ENCODE results near the gene PLEKHG4.

PLEKHG4 gene

GRCh38 chr16:67279296-67280089 lies at the start of gene PLEKHG4:
TSS of gene PLEKHG4 (plus strand) at chr16:67279532. CDS start at chr16:67280045, 513 bp downstream.
- Histone ChIP-seq H3K4me2 (ENCODE audit: low read depth, low read length, poor library complexity, severe bottlenecking) (peak within 1 kb of the TSS; percentile 62), H3K27me3 (ENCODE audit: low read length) (no peaks in the 10 kb centered on the region), H3K27ac (ENCODE audit: low read depth, low read length) (no peak within 1 kb of the TSS), H3K9ac (ENCODE audit: low read length) (peak within 1 kb of the TSS; percentile 60), H3K36me3 (ENCODE audit: low read length) (no peaks in the 10 kb centered on the region), H3K9me2 (replicated peaks; ENCODE audit: insufficient read depth, low read length) (no peaks in the 10 kb centered on the region), H4K20me1 (ENCODE audit: low read depth, low read length) (no peaks in the 10 kb centered on the region), H2AFZ (ENCODE audit: low read depth, low read length, severe bottlenecking) (peak within 1 kb of the TSS; percentile 78), H3K9me3 (ENCODE audit: insufficient read depth, low read length) (no peaks in the 10 kb centered on the region), H3F3A (ENCODE audit: insufficient read depth) (no peaks in the 10 kb centered on the region), H3K4me3 (ENCODE audit: insufficient read depth, low read length, poor library complexity, severe bottlenecking) (peak within 1 kb of the TSS; percentile 53), H3K79me2 (ENCODE audit: insufficient read depth, low read length) (no peaks in the 10 kb centered on the region)
- TF ChIP-seq CTCF (IDR thresholded peaks at IDR 0.05; ENCODE audit: insufficient read depth, low read length, poor library complexity, severe bottlenecking) (peak; percentile 54), EZH2phosphoT487 (conservative IDR thresholded peaks at IDR 0.05; ENCODE audit: low read length) (no peak)

GRCh38 chr16:67229906-67230808 lies 49.2 kb upstream of the PLEKHG4 start:
- no peak overlapping the region for H3K4me2 ChIP-seq (ENCODE audit: low read depth, low read length, poor library complexity, severe bottlenecking)
- peaks cover 11% of the 10 kb centered on the region for H3K79me2 ChIP-seq (ENCODE audit: insufficient read depth, low read length)
- H4K20me1 ChIP-seq (ENCODE audit: low read depth, low read length), result no peaks in the 10 kb centered on the region
- TF ChIP-seq EZH2phosphoT487 (conservative IDR thresholded peaks at IDR 0.05; ENCODE audit: low read length) (no peak), CTCF (IDR thresholded peaks at IDR 0.05; ENCODE audit: insufficient read depth, low read length, poor library complexity, severe bottlenecking) (no peak)
- no peak overlapping the region for H3K9ac ChIP-seq (ENCODE audit: low read length)
- no peak overlapping the region for H3K27ac ChIP-seq (ENCODE audit: low read depth, low read length)
- no peaks in the 10 kb centered on the region for H3K36me3 ChIP-seq (ENCODE audit: low read length)
- H3K4me3 ChIP-seq (ENCODE audit: insufficient read depth, low read length, poor library complexity, severe bottlenecking), result no peak overlapping the region
- no peaks in the 10 kb centered on the region for H3F3A ChIP-seq (ENCODE audit: insufficient read depth)
- no peak overlapping the region for H2AFZ ChIP-seq (ENCODE audit: low read depth, low read length, severe bottlenecking)
- no peaks in the 10 kb centered on the region for H3K9me3 ChIP-seq (ENCODE audit: insufficient read depth, low read length)
- H3K9me2 ChIP-seq (replicated peaks; ENCODE audit: insufficient read depth, low read length), result no peaks in the 10 kb centered on the region
- no peaks in the 10 kb centered on the region for H3K27me3 ChIP-seq (ENCODE audit: low read length)

GRCh38 chr16:67230809-67231660 lies 48.3 kb upstream of the PLEKHG4 start:
- Histone ChIP-seq H3K79me2 (ENCODE audit: insufficient read depth, low read length) (peaks cover 11% of the 10 kb centered on the region), H3K4me3 (ENCODE audit: insufficient read depth, low read length, poor library complexity, severe bottlenecking) (no peak overlapping the region), H3K4me2 (ENCODE audit: low read depth, low read length, poor library complexity, severe bottlenecking) (no peak overlapping the region), H3F3A (ENCODE audit: insufficient read depth) (no peaks in the 10 kb centered on the region), H3K27me3 (ENCODE audit: low read length) (no peaks in the 10 kb centered on the region), H2AFZ (ENCODE audit: low read depth, low read length, severe bottlenecking) (no peak overlapping the region), H3K27ac (ENCODE audit: low read depth, low read length) (no peak overlapping the region), H3K9me3 (ENCODE audit: insufficient read depth, low read length) (no peaks in the 10 kb centered on the region), H3K9me2 (replicated peaks; ENCODE audit: insufficient read depth, low read length) (no peaks in the 10 kb centered on the region), H3K36me3 (ENCODE audit: low read length) (no peaks in the 10 kb centered on the region), H4K20me1 (ENCODE audit: low read depth, low read length) (no peaks in the 10 kb centered on the region), H3K9ac (ENCODE audit: low read length) (no peak overlapping the region)
- TF ChIP-seq CTCF (IDR thresholded peaks at IDR 0.05; ENCODE audit: insufficient read depth, low read length, poor library complexity, severe bottlenecking), result no peak
- TF ChIP-seq EZH2phosphoT487 (conservative IDR thresholded peaks at IDR 0.05; ENCODE audit: low read length), result no peak
